Lower leg skin (tissue), 3 donors: ENCODE results near the gene SEMA4A.

Source experiments
- CTCF ChIP-seq, 3 donors: fragments of 450-650 bp; IDR thresholded peaks; one replicate each; pipeline ENCODE4 v1.5.1; 2016; ENCODE audit warnings: antibody characterized with exemption in 3 of 3, mild to moderate bottlenecking in 3 of 3, moderate library complexity in 2 of 3
- POLR2A ChIP-seq, 2 donors: fragments of 450-650 bp; IDR thresholded peaks; one replicate each; pipeline ENCODE4 v1.6.1; 2016 to 2017; ENCODE audit warnings: antibody characterized with exemption in 2 of 2, mild to moderate bottlenecking in 1 of 2, moderate library complexity in 1 of 2

- TF ChIP-seq CTCF (IDR thresholded peaks at IDR 0.05) (no peak), POLR2A (IDR thresholded peaks at IDR 0.05) (no peak)
Observed at GRCh38 chr1:156113282-156113950, 40.0 kb upstream of the SEMA4A start.
